PC-9 (cell line): ENCODE measurements around the gene CFAP68. TPM values are rescaled to one million over a fixed set of nuclear protein-coding genes. Genes with fewer than 3 reads are reported as not detected.

ENCODE experiments used
- BruUV-seq: library from RNA; stranded (reverse); fragments of 400-500 nt; replicated peaks from 2 replicates; lab custom pipeline; 2021; lab: Mats Ljungman, UMichigan
- CTCF ChIA-PET: fragments of 300-600 bp; sonication (Branson Sonifier 250); formaldehyde crosslinking; loops from one replicate; lab custom pipeline; 2022; ENCODE audit warnings: antibody characterized with exemption; lab: Charles Lee
- POLR2A ChIA-PET: fragments of 300-600 bp; sonication (Branson Sonifier 250); formaldehyde crosslinking; loops from one replicate; lab custom pipeline; 2022; ENCODE audit warnings: antibody characterized with exemption; ENCODE audit not compliant: unreplicated experiment; lab: Charles Lee
- DNase-seq, 2 experiments: peaks; one replicate each; pipeline versions ENCODE4 v3.0.0 to v3.0.0-alpha.2; 2015 to 2022; ENCODE audit warnings: mixed read lengths in 1 of 2
- H2AFZ ChIP-seq: fragments of 200-600 bp; sonication (generic); 2 replicates; pipeline ENCODE4 v1.8.1; 2017; ENCODE audit warnings: antibody characterized with exemption
- H3F3A ChIP-seq: fragments of 200-600 bp; sonication (generic); 2 replicates; pipeline ENCODE4 v1.8.1; 2017; ENCODE audit warnings: antibody characterized with exemption, mild to moderate bottlenecking, low read depth; ENCODE audit not compliant: insufficient read depth
- H3K27ac ChIP-seq: fragments of 200-600 bp; sonication (generic); 2 replicates; pipeline ENCODE4 v1.6.1; 2016; ENCODE audit warnings: mixed run types
- H3K27me3 ChIP-seq: fragments of 200-600 bp; sonication (generic); 2 replicates; pipeline ENCODE4 v1.6.1; 2016; ENCODE audit warnings: low read depth, mixed run types; ENCODE audit not compliant: insufficient read depth
- H3K36me3 ChIP-seq: fragments of 200-600 bp; sonication (generic); 2 replicates; pipeline ENCODE4 v1.6.1; 2016; ENCODE audit warnings: low read depth, mixed run types
- H3K4me1 ChIP-seq: fragments of 200-600 bp; sonication (generic); replicated peaks from 2 replicates; pipeline ENCODE4 v1.6.1; 2016; ENCODE audit warnings: mixed run types; ENCODE audit not compliant: insufficient read depth
- H3K4me2 ChIP-seq: fragments of 200-600 bp; sonication (generic); 2 replicates; pipeline ENCODE4 v1.6.1; 2017; ENCODE audit warnings: mixed run types
- H3K4me3 ChIP-seq: fragments of 200-600 bp; sonication (generic); 2 replicates; pipeline ENCODE4 v1.6.1; 2016; ENCODE audit warnings: mixed run types
- H3K79me2 ChIP-seq: fragments of 200-600 bp; sonication (generic); 2 replicates; pipeline ENCODE4 v1.6.1; 2017; ENCODE audit warnings: low read depth, mixed run types
- H3K9me2 ChIP-seq: fragments of 200-600 bp; sonication (generic); 2 replicates; pipeline ENCODE4 v1.8.1; 2017; ENCODE audit warnings: mild to moderate bottlenecking; ENCODE audit not compliant: insufficient read depth
- H3K9me3 ChIP-seq: fragments of 200-600 bp; sonication (generic); 2 replicates; pipeline ENCODE4 v1.8.1; 2016; ENCODE audit warnings: low read depth; ENCODE audit not compliant: insufficient read depth
- H4K20me1 ChIP-seq: fragments of 200-600 bp; sonication (generic); 2 replicates; pipeline ENCODE4 v1.8.1; 2017; ENCODE audit not compliant: insufficient read depth
- CTCF ChIP-seq: fragments of 200-600 bp; sonication (generic); conservative IDR thresholded peaks from 2 replicates; pipeline ENCODE4 v1.6.1; 2017; ENCODE audit warnings: mixed run types, antibody characterized with exemption, mild to moderate bottlenecking, moderate library complexity
- EZH2 ChIP-seq: fragments of 200-600 bp; sonication (generic); IDR thresholded peaks from 2 replicates; pipeline ENCODE4 v1.8.0; 2017; ENCODE audit warnings: antibody characterized with exemption, low read depth
- intact Hi-C: fragments of 100-400 bp; cut with micrococcal nuclease; formaldehyde crosslinking; loops from one replicate; pipeline ENCODE4 v1.10.0; 2022; ENCODE audit not compliant: unreplicated experiment
- total RNA-seq: library from RNA; stranded (reverse); gene quantifications from 2 replicates; pipeline ENCODE4 v1.2.3, GENCODE V29; 2021

CFAP68 gene
- total RNA-seq, 1 experiment from 2014 or later: 46.8 TPM

DNA sequence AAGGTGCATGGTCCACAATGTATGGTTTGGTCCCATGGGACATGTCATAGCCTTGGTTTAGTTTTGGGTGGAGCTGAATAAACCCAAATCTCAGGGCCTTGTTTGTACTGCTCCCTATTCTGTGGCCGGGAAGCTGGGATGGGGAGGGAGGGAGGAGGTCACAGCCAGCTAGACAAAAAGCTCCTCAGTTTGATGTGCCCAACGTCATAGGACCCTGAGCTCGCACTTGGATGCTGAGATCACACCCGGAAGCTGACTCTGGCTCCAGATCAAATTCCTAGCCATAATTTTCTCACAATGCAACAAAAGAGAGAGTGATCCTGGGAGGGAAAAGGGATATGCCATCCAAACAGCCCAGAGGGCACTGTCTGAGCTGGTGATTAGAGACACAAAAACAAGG lies 34.7 kb downstream of the CFAP68 start:
- Histone ChIP-seq H3K27me3 (no peaks in the 10 kb centered on the region), H3K79me2 (no peaks in the 10 kb centered on the region), H3K4me3 (no peak overlapping the region), H3K9me3 (no peaks in the 10 kb centered on the region), H3F3A (peaks cover 11% of the 10 kb centered on the region; the same call in 1 of the 2 replicates), H2AFZ (no peak overlapping the region), H3K4me1 (peaks cover 17% of the 10 kb centered on the region), H4K20me1 (no peaks in the 10 kb centered on the region), H3K4me2 (no peak overlapping the region), H3K36me3 (no peaks in the 10 kb centered on the region), H3K9me2 (peaks cover 3% of the 10 kb centered on the region; the same call in 1 of the 2 replicates), H3K27ac (no peak overlapping the region)
- CTCF ChIA-PET: no interaction called here
- POLR2A ChIA-PET: no interaction called here
- no TSS peak for BruUV-seq
- intact Hi-C loops: no loop called here
- no peak for TF ChIP-seq EZH2
- no peak for TF ChIP-seq CTCF
- no peak for DNase-seq

DNA sequence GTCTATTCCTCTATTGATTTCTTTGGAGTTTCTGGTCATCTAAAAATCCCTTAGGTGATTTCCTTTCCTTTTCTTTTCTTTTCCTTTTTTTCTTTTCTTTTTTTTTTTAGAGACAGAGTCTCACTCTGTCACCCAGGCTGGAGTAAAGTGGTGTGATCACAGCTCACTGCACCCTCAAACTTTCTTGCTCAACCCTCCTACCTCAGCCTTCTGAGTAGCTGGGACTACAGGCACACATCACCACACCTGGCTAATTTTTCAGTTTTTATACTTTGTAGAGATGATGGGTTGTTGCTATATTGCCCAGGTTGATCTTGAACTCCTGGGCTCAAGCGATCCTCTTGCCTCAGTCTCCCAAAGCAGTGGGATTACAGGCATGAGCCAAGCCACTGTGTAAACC lies 37.4 kb downstream of the CFAP68 start:
- no peaks in the 10 kb centered on the region for H4K20me1 ChIP-seq
- no peak overlapping the region for H2AFZ ChIP-seq
- no peak overlapping the region for H3K4me3 ChIP-seq
- H3K79me2 ChIP-seq: no peaks in the 10 kb centered on the region
- no peak overlapping the region for H3K27ac ChIP-seq
- H3K9me2 ChIP-seq: peaks cover 3% of the 10 kb centered on the region; the same call in 1 of the 2 replicates
- TF ChIP-seq EZH2: no peak
- no peak for TF ChIP-seq CTCF
- CTCF ChIA-PET: no interaction called here
- no TSS peak for BruUV-seq
- intact Hi-C loops: no loop called here
- no peaks in the 10 kb centered on the region for H3K36me3 ChIP-seq
- no peak for DNase-seq
- H3K4me2 ChIP-seq: no peak overlapping the region
- no peaks in the 10 kb centered on the region for H3K27me3 ChIP-seq
- H3F3A ChIP-seq: peaks cover 19% of the 10 kb centered on the region; the same call in 1 of the 2 replicates
- POLR2A ChIA-PET: no interaction called here
- H3K9me3 ChIP-seq: no peaks in the 10 kb centered on the region
- peaks cover 23% of the 10 kb centered on the region for H3K4me1 ChIP-seq

DNA sequence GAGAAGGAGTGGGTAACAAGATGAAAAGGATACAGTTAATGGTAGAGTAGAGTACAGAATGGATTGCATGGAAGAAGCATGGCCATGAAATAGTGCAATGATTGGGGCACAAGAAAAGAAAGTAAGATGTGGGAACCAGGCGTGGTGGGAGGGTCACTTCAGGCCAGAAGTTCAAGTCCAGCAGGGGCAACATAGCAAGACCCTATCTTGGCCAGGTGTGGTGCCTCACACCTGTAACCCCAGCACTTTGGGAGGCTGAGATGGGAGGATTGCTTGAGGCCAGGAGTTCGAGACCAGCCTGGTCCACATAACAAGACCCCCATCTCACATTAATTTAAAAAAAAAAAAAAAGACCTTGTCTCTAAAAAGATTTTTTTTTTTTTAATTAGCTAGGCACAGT lies 38.0 kb downstream of the CFAP68 start:
- ChIA-PET POLR2A (no interaction called here), CTCF (interaction anchor here (0.7 kb wide), 1 partner anchor 180 kb away, joined by 4 read pairs; no protein-coding TSS in a partner anchor)
- intact Hi-C loops: no loop called here
- Histone ChIP-seq H3F3A (peaks cover 22% of the 10 kb centered on the region), H3K4me3 (no peak overlapping the region), H3K9me3 (no peaks in the 10 kb centered on the region), H2AFZ (no peak overlapping the region), H3K9me2 (peaks cover 3% of the 10 kb centered on the region; the same call in 1 of the 2 replicates), H3K27ac (no peak overlapping the region), H4K20me1 (no peaks in the 10 kb centered on the region), H3K27me3 (no peaks in the 10 kb centered on the region), H3K79me2 (no peaks in the 10 kb centered on the region), H3K4me2 (no peak overlapping the region), H3K4me1 (peaks cover 20% of the 10 kb centered on the region), H3K36me3 (no peaks in the 10 kb centered on the region)
- TF ChIP-seq EZH2 (no peak), CTCF (no peak)
- no peak for DNase-seq
- BruUV-seq: no TSS peak
